H9 (cell line): ENCODE measurements around the gene RASGRP4. TPM values are rescaled to one million over a fixed set of nuclear protein-coding genes. Genes with fewer than 3 reads are reported as not detected.

ENCODE experiments used
- DNase-seq: peaks from one replicate; pipeline ENCODE4 v3.0.0-alpha.2; 2017
- H2AFZ ChIP-seq: one replicate; pipeline ENCODE4 v1.6.1; 2013; ENCODE audit warnings: mild to moderate bottlenecking, low read length, control low read depth, moderate library complexity
- H2AK5ac ChIP-seq: 2 replicates; pipeline ENCODE4 v1.6.1; 2013; ENCODE audit warnings: low read length, control low read depth, mixed read lengths; ENCODE audit not compliant: insufficient read length
- H2BK120ac ChIP-seq: one replicate; pipeline ENCODE4 v1.6.1; 2013; ENCODE audit warnings: low read depth, mild to moderate bottlenecking, low read length, control low read depth, inconsistent platforms; ENCODE audit not compliant: poor library complexity, severe bottlenecking
- H2BK12ac ChIP-seq: 2 replicates; pipeline ENCODE4 v1.6.1; 2013; ENCODE audit warnings: low read length, control low read depth, mixed read lengths, low read depth; ENCODE audit not compliant: insufficient read length
- H2BK15ac ChIP-seq: 2 replicates; pipeline ENCODE4 v1.6.1; 2013; ENCODE audit warnings: low read depth, low read length, control low read depth
- H2BK20ac ChIP-seq: one replicate; pipeline ENCODE4 v1.6.1; 2013; ENCODE audit warnings: low read depth, mild to moderate bottlenecking, low read length, control low read depth, inconsistent platforms; ENCODE audit not compliant: poor library complexity, severe bottlenecking
- H2BK5ac ChIP-seq: 2 replicates; pipeline ENCODE4 v1.6.1; 2013; ENCODE audit warnings: low read length, control low read depth, mixed read lengths; ENCODE audit not compliant: insufficient read length
- H3K14ac ChIP-seq: 2 replicates; pipeline ENCODE4 v1.6.1; 2013; ENCODE audit warnings: low read length, control low read depth; ENCODE audit not compliant: insufficient read depth
- H3K18ac ChIP-seq: 2 replicates; pipeline ENCODE4 v1.6.1; 2013; ENCODE audit warnings: low read depth, mild to moderate bottlenecking, mixed read lengths, low read length, control low read depth; ENCODE audit not compliant: insufficient read length
- H3K23ac ChIP-seq: 2 replicates; pipeline ENCODE4 v1.6.1; 2013; ENCODE audit warnings: low read length, control low read depth, mixed read lengths, low read depth; ENCODE audit not compliant: insufficient read length
- H3K23me2 ChIP-seq: 2 replicates; pipeline ENCODE4 v1.6.1; 2013; ENCODE audit warnings: low read depth, mild to moderate bottlenecking, mixed read lengths, low read length, control low read depth; ENCODE audit not compliant: insufficient read length, poor library complexity, severe bottlenecking
- H3K27ac ChIP-seq: 2 replicates; pipeline ENCODE4 v1.5.1; 2013; ENCODE audit warnings: low read length, control low read depth, mixed read lengths, low read depth; ENCODE audit not compliant: insufficient read length
- H3K27me3 ChIP-seq: 2 replicates; pipeline ENCODE4 v1.6.1; 2013; ENCODE audit warnings: low read length, control low read depth, inconsistent platforms; ENCODE audit not compliant: insufficient read depth
- H3K4ac ChIP-seq: 2 replicates; pipeline ENCODE4 v1.6.1; 2013; ENCODE audit warnings: low read depth, mild to moderate bottlenecking, control low read depth, inconsistent platforms, low read length, moderate library complexity
- H3K4me1 ChIP-seq: 2 replicates; pipeline ENCODE4 v1.6.1; 2013; ENCODE audit warnings: low read length, control low read depth, inconsistent platforms; ENCODE audit not compliant: insufficient read depth
- H3K4me2 ChIP-seq: 2 replicates; pipeline ENCODE4 v1.6.1; 2013; ENCODE audit warnings: low read length, control low read depth, mixed read lengths; ENCODE audit not compliant: insufficient read length, insufficient read depth
- H3K56ac ChIP-seq: 2 replicates; pipeline ENCODE4 v1.6.1; 2013; ENCODE audit warnings: low read depth, mild to moderate bottlenecking, mixed read lengths, low read length, control low read depth; ENCODE audit not compliant: insufficient read length
- H3K79me1 ChIP-seq: 2 replicates; pipeline ENCODE4 v1.6.1; 2013; ENCODE audit warnings: low read depth, mild to moderate bottlenecking, moderate library complexity, low read length, control low read depth, inconsistent platforms; ENCODE audit not compliant: insufficient read depth, poor library complexity, severe bottlenecking
- H3K79me2 ChIP-seq: 2 replicates; pipeline ENCODE4 v1.6.1; 2013; ENCODE audit warnings: low read length, control low read depth, inconsistent platforms; ENCODE audit not compliant: insufficient read depth
- H3K9ac ChIP-seq: 2 replicates; pipeline ENCODE4 v1.6.1; 2013; ENCODE audit warnings: low read length, control low read depth, mixed read lengths; ENCODE audit not compliant: insufficient read length; ENCODE audit errors: extremely low read depth
- H3K9me3 ChIP-seq: one replicate; pipeline ENCODE4 v1.6.1; 2013; ENCODE audit warnings: low read depth, low read length, inconsistent platforms; ENCODE audit not compliant: control insufficient read depth
- H3T11ph ChIP-seq: one replicate; pipeline ENCODE4 v1.6.1; 2013; ENCODE audit warnings: mild to moderate bottlenecking, low read length, control low read depth, inconsistent platforms
- H4K20me1 ChIP-seq: one replicate; pipeline ENCODE4 v1.6.1; 2013; ENCODE audit not compliant: control insufficient read depth, insufficient read length, insufficient read depth
- H4K5ac ChIP-seq: 2 replicates; pipeline ENCODE4 v1.6.1; 2013; ENCODE audit warnings: low read depth, mild to moderate bottlenecking, mixed read lengths, low read length, control low read depth; ENCODE audit not compliant: insufficient read length
- H4K8ac ChIP-seq: replicated peaks from 2 replicates; pipeline ENCODE4 v1.6.1; 2013; ENCODE audit warnings: low read length, control low read depth, mixed read lengths, low read depth; ENCODE audit not compliant: insufficient read length
- H4K91ac ChIP-seq: 2 replicates; pipeline ENCODE4 v1.6.1; 2013; ENCODE audit warnings: low read depth, mild to moderate bottlenecking, moderate library complexity, mixed read lengths, low read length, control low read depth; ENCODE audit not compliant: insufficient read length
- H3K27ac Mint-ChIP-seq, 3 experiments: 2 replicates in 2 of 3; 3 replicates in 1 of 3; pipeline ENCODE4 v1.8.0; 2020 to 2021; ENCODE audit warnings: mixed read lengths in 3 of 3, mild to moderate bottlenecking in 1 of 3, moderate library complexity in 1 of 3
- H3K27me3 Mint-ChIP-seq: 2 replicates; pipeline ENCODE4 v1.8.0; 2021; ENCODE audit warnings: low read depth, mild to moderate bottlenecking, moderate library complexity, mixed read lengths
- H3K36me3 Mint-ChIP-seq, 3 experiments: 2 replicates in 2 of 3; 3 replicates in 1 of 3; pipeline ENCODE4 v1.8.0; 2020 to 2021; ENCODE audit warnings: low read depth in 3 of 3, mixed read lengths in 3 of 3; ENCODE audit not compliant: insufficient read depth in 1 of 3
- H3K4me1 Mint-ChIP-seq, 2 experiments: 2 replicates each; pipeline ENCODE4 v1.8.0; 2020; ENCODE audit warnings: mixed read lengths in 2 of 2
- H3K4me3 Mint-ChIP-seq, 2 experiments: 2 replicates in 1 of 2; 3 replicates in 1 of 2; pipeline ENCODE4 v1.8.0; 2020 to 2021; ENCODE audit warnings: mild to moderate bottlenecking in 2 of 2, mixed read lengths in 2 of 2, moderate library complexity in 1 of 2
- H3K9me3 Mint-ChIP-seq, 2 experiments: 2 replicates in 1 of 2; 3 replicates in 1 of 2; pipeline ENCODE4 v1.8.0; 2020; ENCODE audit warnings: mild to moderate bottlenecking in 2 of 2, mixed read lengths in 2 of 2, moderate library complexity in 1 of 2
- CTCF ChIP-seq: fragments of 200-600 bp; sonication (generic); conservative IDR thresholded peaks from 3 replicates; pipeline ENCODE4 v1.8.0; 2021; ENCODE audit warnings: antibody characterized with exemption, mild to moderate bottlenecking
- WGBS: extraction: QIAGEN DNeasy Blood & Tissue Kit; methylation state at CpG from one replicate; pipeline ENCODE4 v1.1.7; 2013; ENCODE audit warnings: missing lambda C conversion rate, low lambda C conversion rate, mixed read lengths; ENCODE audit not compliant: insufficient read length; ENCODE audit errors: extremely low coverage; 5-methylcytosine and 5-hydroxymethylcytosine counted together
- total RNA-seq: library from RNA; stranded (reverse); gene quantifications from 2 replicates; pipeline ENCODE4 v1.2.1, GENCODE V29; 2021

Gene RASGRP4
- total RNA-seq, 1 experiment from 2014 or later, result 0.28 TPM

GRCh38 chr19:38458991-38459390 is 33.0 kb upstream of the RASGRP4 start:
- no peaks in the 10 kb centered on the region for H3K4me1 Mint-ChIP-seq
- Histone ChIP-seq H2BK15ac (no peak overlapping the region), H2AFZ (no peak overlapping the region), H4K20me1 (no peaks in the 10 kb centered on the region), H3T11ph (no peak overlapping the region), H2BK5ac (no peak overlapping the region), H2AK5ac (no peak overlapping the region), H3K9ac (no peak overlapping the region), H3K9me3 (no peaks in the 10 kb centered on the region), H3K27me3 (no peaks in the 10 kb centered on the region), H2BK12ac (no peak overlapping the region), H4K8ac (no peak overlapping the region), H3K4me2 (no peak overlapping the region), H3K27ac (no peak overlapping the region), H3K14ac (no peak overlapping the region), H3K23ac (no peak overlapping the region), H4K5ac (no peak overlapping the region), H2BK120ac (no peak overlapping the region), H3K56ac (no peak overlapping the region), H3K4ac (no peak overlapping the region), H3K79me2 (no peaks in the 10 kb centered on the region), H3K18ac (no peak overlapping the region), H3K79me1 (no peaks in the 10 kb centered on the region), H4K91ac (no peak overlapping the region), H3K4me1 (no peaks in the 10 kb centered on the region), H2BK20ac (no peak overlapping the region), H3K23me2 (peaks cover 5% of the 10 kb centered on the region)
- WGBS, result no CpG with 5 or more reads among the region's 13 CpGs
- peaks cover 51 to 58% (median 53%) of the 10 kb centered on the region in 3 experiments for H3K36me3 Mint-ChIP-seq
- H3K9me3 Mint-ChIP-seq, result no peaks in the 10 kb centered on the region; a peak in 1 of 5 replicates
- H3K4me3 Mint-ChIP-seq, result no peak overlapping the region
- no peak for DNase-seq
- TF ChIP-seq CTCF, result no peak
- H3K27ac Mint-ChIP-seq, result no peak overlapping the region; a peak in 1 of 7 replicates
- H3K27me3 Mint-ChIP-seq, result no peaks in the 10 kb centered on the region
